HEK293 (cell line): ENCODE results near the gene PPM1E.

ENCODE experiments used
- CTCF ChIA-PET: fragments of 350-600 bp; formaldehyde crosslinking; extraction: SDS; loops from one replicate; lab custom pipeline; 2021; ENCODE audit warnings: antibody characterized with exemption; lab: Yijun Ruan, JAX
- POLR2A ChIA-PET: fragments of 300-600 bp; formaldehyde crosslinking; extraction: SDS; loops from one replicate; lab custom pipeline; 2020; ENCODE audit warnings: antibody characterized with exemption, inconsistent platforms; lab: Yijun Ruan, JAX
- H3K27ac ChIP-seq: fragments of 200-500 bp; sonication (Bioruptor generic); 2 replicates; pipeline ENCODE4 v1.5.1; 2014; ENCODE audit warnings: low read depth, low read length, control low read depth, inconsistent platforms; ENCODE audit errors: extremely low read depth
- H3K36me3 ChIP-seq, 2 experiments: fragments of 200-500 bp in 1 of 2; sonication (Bioruptor generic) in 1 of 2; 1 replicate in 1 of 2; 2 replicates in 1 of 2; pipeline ENCODE4 v1.5.1; 2014 to 2017; ENCODE audit warnings: inconsistent platforms in 2 of 2, low read length in 2 of 2; ENCODE audit not compliant: control insufficient read depth in 2 of 2, insufficient read depth in 1 of 2
- H3K4me1 ChIP-seq: fragments of 200-500 bp; sonication (Bioruptor generic); 2 replicates; pipeline ENCODE4 v1.5.1; 2014; ENCODE audit warnings: mild to moderate bottlenecking, low read length, inconsistent platforms; ENCODE audit not compliant: control insufficient read depth, insufficient read depth
- H3K4me3 ChIP-seq: 2 replicates; pipeline ENCODE4 v1.5.1; 2011; ENCODE audit warnings: low read depth, mild to moderate bottlenecking, control low read depth, low read length, moderate library complexity
- H3K9me3 ChIP-seq: fragments of 200-500 bp; sonication (Bioruptor generic); 2 replicates; pipeline ENCODE4 v1.5.1; 2014; ENCODE audit warnings: low read depth, low read length, inconsistent platforms; ENCODE audit not compliant: control insufficient read depth, insufficient read depth
- BCL6B ChIP-seq: fragments of 450-650 bp; formaldehyde crosslinking; IDR thresholded peaks from 2 replicates; pipeline ENCODE4 v1.5.1; 2017; ENCODE audit warnings: missing biosample characterization, missing genetic modification characterization
- HIC1 ChIP-seq: fragments of 450-650 bp; formaldehyde crosslinking; IDR thresholded peaks from 2 replicates; pipeline ENCODE4 v1.5.1; 2016; ENCODE audit warnings: missing biosample characterization, missing genetic modification characterization
- KLF16 ChIP-seq: fragments of 450-650 bp; formaldehyde crosslinking; IDR thresholded peaks from 2 replicates; pipeline ENCODE4 v1.5.1; 2017; ENCODE audit warnings: missing biosample characterization, missing genetic modification characterization
- REST ChIP-seq: fragments of 450-650 bp; formaldehyde crosslinking; IDR thresholded peaks from 2 replicates; pipeline ENCODE4 v1.5.1; 2016; ENCODE audit warnings: missing biosample characterization, missing genetic modification characterization
- TRIM28 ChIP-seq: IDR thresholded peaks from 2 replicates; pipeline ENCODE4 v1.6.1; 2011; ENCODE audit warnings: low read length, control low read depth, borderline replicate concordance
- ZFP3 ChIP-seq: fragments of 450-650 bp; formaldehyde crosslinking; IDR thresholded peaks from 2 replicates; pipeline ENCODE4 v1.5.1; 2016; ENCODE audit warnings: low read depth, missing biosample characterization, missing genetic modification characterization
- ZFP37 ChIP-seq: fragments of 450-650 bp; formaldehyde crosslinking; IDR thresholded peaks from 2 replicates; pipeline ENCODE4 v1.5.1; 2016; ENCODE audit warnings: missing biosample characterization, missing genetic modification characterization
- ZNF138 ChIP-seq: fragments of 450-650 bp; formaldehyde crosslinking; IDR thresholded peaks from 2 replicates; pipeline ENCODE4 v1.5.1; 2016; ENCODE audit warnings: missing biosample characterization, missing genetic modification characterization, borderline replicate concordance
- ZNF148 ChIP-seq: fragments of 450-650 bp; formaldehyde crosslinking; IDR thresholded peaks from 2 replicates; pipeline ENCODE4 v1.5.0; 2017; ENCODE audit warnings: missing biosample characterization, missing genetic modification characterization, borderline replicate concordance
- ZNF354C ChIP-seq: fragments of 450-650 bp; formaldehyde crosslinking; IDR thresholded peaks from 2 replicates; pipeline ENCODE4 v1.5.1; 2016; ENCODE audit warnings: missing biosample characterization, missing genetic modification characterization, low read depth, borderline replicate concordance
- ZNF398 ChIP-seq: fragments of 450-650 bp; formaldehyde crosslinking; IDR thresholded peaks from 2 replicates; pipeline ENCODE4 v1.5.1; 2017; ENCODE audit warnings: missing biosample characterization, missing genetic modification characterization
- ZNF544 ChIP-seq: fragments of 450-650 bp; formaldehyde crosslinking; IDR thresholded peaks from 2 replicates; pipeline ENCODE4 v1.5.0; 2017; ENCODE audit warnings: missing biosample characterization, missing genetic modification characterization
- ZNF677 ChIP-seq: fragments of 450-650 bp; IDR thresholded peaks from 2 replicates; pipeline ENCODE4 v1.5.0; 2018; ENCODE audit warnings: missing biosample characterization, mild to moderate bottlenecking, missing genetic modification characterization, moderate library complexity
- ZNF776 ChIP-seq: fragments of 450-650 bp; formaldehyde crosslinking; IDR thresholded peaks from 2 replicates; pipeline ENCODE4 v1.5.0; 2017; ENCODE audit warnings: missing biosample characterization, missing genetic modification characterization, borderline replicate concordance
- ZNF837 ChIP-seq: fragments of 450-650 bp; formaldehyde crosslinking; IDR thresholded peaks from 2 replicates; pipeline ENCODE4 v1.5.1; 2016; ENCODE audit warnings: missing biosample characterization, missing genetic modification characterization

Gene PPM1E

GRCh38 chr17:58788199-58788598 is 32.5 kb downstream of the PPM1E start:
- Histone ChIP-seq H3K4me3 (no peak overlapping the region), H3K27ac (no peak overlapping the region)
- POLR2A ChIA-PET = no interaction called here
- TF ChIP-seq ZNF398 (tag by site-specific recombination) (no peak), ZFP37 (tag by site-specific recombination) (no peak), HIC1 (tag by site-specific recombination) (no peak), ZFP3 (tag by site-specific recombination) (no peak), KLF16 (tag by site-specific recombination) (no peak), ZNF148 (no peak), ZNF354C (tag by site-specific recombination) (no peak), ZNF138 (no peak), ZNF776 (tag by site-specific recombination) (no peak), ZNF677 (tag by site-specific recombination) (no peak), REST (tag by site-specific recombination) (no peak), ZNF544 (tag by site-specific recombination) (no peak), ZNF837 (tag by site-specific recombination) (no peak), BCL6B (no peak), TRIM28 (no peak)
- TF ChIP-seq, all 188 proteins: peak for 0
- Histone ChIP-seq H3K4me1 (no peaks in the 10 kb centered on the region), H3K36me3 (no peaks in the 10 kb centered on the region), H3K9me3 (no peaks in the 10 kb centered on the region)
- CTCF ChIA-PET = interaction anchor here (0.6 kb wide), 2 partner anchors 16 to 203 kb away, joined by 3 read pairs; no protein-coding TSS in a partner anchor
